Rectal smooth muscle tissue (tissue), 1 donor: Measurements from ENCODE around the gene ZNF747.
"Not testable (repeated sequence)": the region's sequence is repeated elsewhere in the genome, so short reads cannot be mapped to it uniquely, and the experiment has no call there.

Experiments used
- H3K27ac ChIP-seq: one replicate; pipeline ENCODE4 v1.7.0; 2013; ENCODE audit warnings: low read depth, low read length, inconsistent platforms
- H3K27me3 ChIP-seq: one replicate; pipeline ENCODE4 v1.7.0; 2013; ENCODE audit warnings: low read length; ENCODE audit not compliant: control insufficient read depth, insufficient read depth
- H3K36me3 ChIP-seq: one replicate; pipeline ENCODE4 v1.7.0; 2013; ENCODE audit warnings: low read length; ENCODE audit not compliant: control insufficient read depth, insufficient read depth
- H3K4me1 ChIP-seq: one replicate; pipeline ENCODE4 v1.7.0; 2013; ENCODE audit warnings: low read length; ENCODE audit not compliant: control insufficient read depth, insufficient read depth
- H3K4me3 ChIP-seq: one replicate; pipeline ENCODE4 v1.7.0; 2013; ENCODE audit warnings: low read length
- H3K9ac ChIP-seq: one replicate; pipeline ENCODE4 v1.7.0; 2013; ENCODE audit warnings: low read length

ZNF747 gene

GRCh38 chr16:30536391-30537024 is 1.9 kb upstream of the ZNF747 start:
- H3K4me1 ChIP-seq, H3K27me3 ChIP-seq, H3K4me3 ChIP-seq, H3K27ac ChIP-seq, H3K9ac ChIP-seq, H3K36me3 ChIP-seq: not testable (repeated sequence)

GRCh38 chr16:30535777-30536190 is 1.1 kb upstream of the ZNF747 start:
- Histone ChIP-seq H3K4me3 (peak overlapping the region; percentile 80), H3K27ac (peak overlapping the region; percentile 92), H3K36me3 (peaks cover 1% of the 10 kb centered on the region)

GRCh38 chr16:30535106-30535776 is 583 bp upstream of the ZNF747 start:
- Histone ChIP-seq H3K27me3 (no peaks in the 10 kb centered on the region), H3K27ac (peak overlapping the region; percentile 92), H3K9ac (peak overlapping the region; percentile 69), H3K4me1 (peaks cover 4% of the 10 kb centered on the region), H3K4me3 (peak overlapping the region; percentile 80), H3K36me3 (peaks cover 4% of the 10 kb centered on the region)

More at GRCh38 chr16:30535777-30536190, 1.1 kb upstream of the ZNF747 start:
- peaks cover 4% of the 10 kb centered on the region for H3K4me1 ChIP-seq
- H3K27me3 ChIP-seq = no peaks in the 10 kb centered on the region
- H3K9ac ChIP-seq = no peak overlapping the region

GRCh38 chr16:30533748-30534367 is 800 bp downstream of the ZNF747 start:
- Histone ChIP-seq H3K4me1 (peaks cover 4% of the 10 kb centered on the region), H3K27ac (peak overlapping the region; percentile 92), H3K36me3 (peaks cover 4% of the 10 kb centered on the region), H3K27me3 (no peaks in the 10 kb centered on the region), H3K9ac (peak overlapping the region; percentile 92), H3K4me3 (peak overlapping the region; percentile 80)

- Histone ChIP-seq H3K4me1 (peaks cover 4% of the 10 kb centered on the region), H3K27ac (no peak overlapping the region), H3K36me3 (peaks cover 4% of the 10 kb centered on the region), H3K9ac (no peak overlapping the region), H3K4me3 (peak overlapping the region; percentile 80), H3K27me3 (no peaks in the 10 kb centered on the region)
These were observed 1.5 kb downstream of the ZNF747 start for GRCh38 chr16:30533146-30533522.

GRCh38 chr16:30532285-30533145 is 2.1 kb downstream of the ZNF747 start:
- Histone ChIP-seq H3K9ac (no peak overlapping the region), H3K36me3 (peaks cover 4% of the 10 kb centered on the region), H3K27ac (no peak overlapping the region), H3K27me3 (no peaks in the 10 kb centered on the region), H3K4me3 (no peak overlapping the region), H3K4me1 (peaks cover 9% of the 10 kb centered on the region)

GRCh38 chr16:30530163-30531037 is 4.3 kb downstream of the ZNF747 start:
- no peak overlapping the region for H3K27ac ChIP-seq
- H3K36me3 ChIP-seq = peaks cover 4% of the 10 kb centered on the region
- H3K4me3 ChIP-seq = no peak overlapping the region
- no peak overlapping the region for H3K9ac ChIP-seq
- peaks cover 14% of the 10 kb centered on the region for H3K4me1 ChIP-seq
- no peaks in the 10 kb centered on the region for H3K27me3 ChIP-seq

- Histone ChIP-seq H3K9ac (no peak overlapping the region), H3K4me3 (no peak overlapping the region), H3K27me3 (no peaks in the 10 kb centered on the region), H3K27ac (no peak overlapping the region), H3K36me3 (peaks cover 4% of the 10 kb centered on the region), H3K4me1 (peaks cover 13% of the 10 kb centered on the region)
These were observed 5.7 kb downstream of the ZNF747 start for GRCh38 chr16:30528799-30529457.

GRCh38 chr16:30527635-30528178 is 7.0 kb downstream of the ZNF747 start:
- Histone ChIP-seq H3K27me3 (no peaks in the 10 kb centered on the region), H3K4me3 (peak overlapping the region; percentile 49), H3K27ac (peak overlapping the region; percentile 84), H3K36me3 (peaks cover 4% of the 10 kb centered on the region), H3K4me1 (peaks cover 10% of the 10 kb centered on the region), H3K9ac (peak overlapping the region; percentile 84)

- H3K36me3 ChIP-seq = peaks cover 4% of the 10 kb centered on the region
- H3K4me3 ChIP-seq = peak overlapping the region; percentile 93
- peak overlapping the region; percentile 99 for H3K27ac ChIP-seq
- peaks cover 10% of the 10 kb centered on the region for H3K4me1 ChIP-seq
- peak overlapping the region; percentile 84 for H3K9ac ChIP-seq
- H3K27me3 ChIP-seq = no peaks in the 10 kb centered on the region
These were observed 7.6 kb downstream of the ZNF747 start for GRCh38 chr16:30526823-30527634.
